MCF 10A (cell line): Measurements from ENCODE around the gene CROCC2. TPM values are rescaled to one million over a fixed set of nuclear protein-coding genes. Genes with fewer than 3 reads are reported as not detected.
A peak's percentile ranks its signal among the peaks of the same experiment; 100 is the strongest.

Source experiments
- BruUV-seq: library from RNA; stranded (reverse); fragments of 400-500 nt; replicated peaks from 2 replicates; lab custom pipeline; 2021; lab: Mats Ljungman, UMichigan
- CTCF ChIA-PET: fragments of 300-600 bp; sonication (Branson Sonifier 250); formaldehyde crosslinking; extraction: SDS; loops from one replicate; lab custom pipeline; 2021; ENCODE audit warnings: antibody characterized with exemption, inconsistent platforms; lab: Yijun Ruan, JAX
- POLR2A ChIA-PET: fragments of 300-600, 350-650 bp; sonication (Branson Sonifier 250); formaldehyde crosslinking; extraction: SDS; loops from one replicate; lab custom pipeline; 2020; ENCODE audit warnings: antibody characterized with exemption, inconsistent platforms; lab: Yijun Ruan, JAX
- DNase-seq: peaks from one replicate; pipeline ENCODE4 v3.0.0-alpha.2; 2018; ENCODE audit not compliant: unreplicated experiment
- H3K27ac Mint-ChIP-seq: one replicate; pipeline ENCODE4 v1.8.0; 2022; ENCODE audit warnings: mild to moderate bottlenecking, low read depth, mixed read lengths; ENCODE audit not compliant: unreplicated experiment
- H3K27me3 Mint-ChIP-seq: one replicate; pipeline ENCODE4 v1.8.0; 2022; ENCODE audit warnings: mixed read lengths; ENCODE audit not compliant: insufficient read depth, unreplicated experiment
- H3K36me3 Mint-ChIP-seq: one replicate; pipeline ENCODE4 v1.8.0; 2022; ENCODE audit warnings: mild to moderate bottlenecking, moderate library complexity, mixed read lengths; ENCODE audit not compliant: insufficient read depth, unreplicated experiment
- H3K4me1 Mint-ChIP-seq: one replicate; pipeline ENCODE4 v1.8.0; 2022; ENCODE audit warnings: mixed read lengths; ENCODE audit not compliant: insufficient read depth, unreplicated experiment
- H3K4me3 Mint-ChIP-seq: one replicate; pipeline ENCODE4 v1.8.0; 2022; ENCODE audit warnings: mild to moderate bottlenecking, moderate library complexity, mixed read lengths; ENCODE audit not compliant: unreplicated experiment
- H3K9me3 Mint-ChIP-seq: one replicate; pipeline ENCODE4 v1.8.0; 2022; ENCODE audit warnings: mixed read lengths; ENCODE audit not compliant: unreplicated experiment
- intact Hi-C: fragments of 100-400 bp; cut with micrococcal nuclease; formaldehyde crosslinking; loops from 2 replicates; pipeline ENCODE4 v1.14.1; 2022
- total RNA-seq: library from RNA; stranded (reverse); gene quantifications from 2 replicates; pipeline ENCODE4 v1.2.3, GENCODE V29; 2022
- TF ChIP-seq, protein P1 (sequence below): fragments of 200-600 bp; IDR thresholded peaks from one replicate; pipeline ENCODE4 v1.8.0; 2022; ENCODE audit warnings: antibody characterized with exemption, mild to moderate bottlenecking; ENCODE audit not compliant: unreplicated experiment

CROCC2 gene
- total RNA-seq, 1 experiment from 2014 or later = not detected

DNA sequence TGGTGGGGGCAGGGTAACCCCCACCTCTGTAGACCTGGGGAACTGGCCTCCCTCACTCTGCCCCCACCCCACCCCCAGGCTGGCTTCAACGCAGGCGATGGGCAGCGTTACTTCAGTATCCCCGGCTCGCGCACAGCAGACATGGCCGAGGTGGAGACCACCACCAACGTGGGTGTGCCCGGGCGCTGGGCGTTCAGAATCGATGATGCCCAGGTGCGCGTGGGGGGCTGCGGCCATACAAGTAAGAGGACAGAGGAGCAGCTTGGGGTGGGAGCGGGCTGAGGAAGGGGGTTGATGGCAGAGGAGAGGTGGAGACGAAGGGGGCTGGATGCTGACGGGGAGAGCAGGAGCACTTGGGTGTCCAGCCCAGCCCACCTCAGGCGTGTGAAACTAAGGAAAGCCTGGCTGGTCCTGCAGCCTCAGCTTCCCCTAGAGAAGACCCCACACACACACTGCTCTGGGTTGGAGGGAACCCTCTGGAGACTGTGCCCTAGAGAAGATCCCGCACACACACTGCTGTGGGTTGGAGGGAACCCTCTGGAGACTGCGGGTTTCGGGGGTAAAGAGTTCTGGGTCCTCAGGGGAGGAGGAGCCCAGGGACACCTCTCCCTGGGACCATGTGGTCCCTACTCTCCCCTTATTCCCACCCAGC is 128.5 kb downstream of the CROCC2 start:
- intact Hi-C loops = no loop called here
- no TSS peak for BruUV-seq
- Mint-ChIP-seq H3K27ac (no peak overlapping the region), H3K36me3 (peaks cover 18% of the 10 kb centered on the region), H3K4me3 (no peak overlapping the region), H3K9me3 (no peaks in the 10 kb centered on the region), H3K27me3 (no peaks in the 10 kb centered on the region), H3K4me1 (no peaks in the 10 kb centered on the region)
- CTCF ChIA-PET = no interaction called here
- TF ChIP-seq, protein P1, sequence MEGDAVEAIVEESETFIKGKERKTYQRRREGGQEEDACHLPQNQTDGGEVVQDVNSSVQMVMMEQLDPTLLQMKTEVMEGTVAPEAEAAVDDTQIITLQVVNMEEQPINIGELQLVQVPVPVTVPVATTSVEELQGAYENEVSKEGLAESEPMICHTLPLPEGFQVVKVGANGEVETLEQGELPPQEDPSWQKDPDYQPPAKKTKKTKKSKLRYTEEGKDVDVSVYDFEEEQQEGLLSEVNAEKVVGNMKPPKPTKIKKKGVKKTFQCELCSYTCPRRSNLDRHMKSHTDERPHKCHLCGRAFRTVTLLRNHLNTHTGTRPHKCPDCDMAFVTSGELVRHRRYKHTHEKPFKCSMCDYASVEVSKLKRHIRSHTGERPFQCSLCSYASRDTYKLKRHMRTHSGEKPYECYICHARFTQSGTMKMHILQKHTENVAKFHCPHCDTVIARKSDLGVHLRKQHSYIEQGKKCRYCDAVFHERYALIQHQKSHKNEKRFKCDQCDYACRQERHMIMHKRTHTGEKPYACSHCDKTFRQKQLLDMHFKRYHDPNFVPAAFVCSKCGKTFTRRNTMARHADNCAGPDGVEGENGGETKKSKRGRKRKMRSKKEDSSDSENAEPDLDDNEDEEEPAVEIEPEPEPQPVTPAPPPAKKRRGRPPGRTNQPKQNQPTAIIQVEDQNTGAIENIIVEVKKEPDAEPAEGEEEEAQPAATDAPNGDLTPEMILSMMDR = no peak
- no peak for DNase-seq
- POLR2A ChIA-PET = no interaction called here

DNA sequence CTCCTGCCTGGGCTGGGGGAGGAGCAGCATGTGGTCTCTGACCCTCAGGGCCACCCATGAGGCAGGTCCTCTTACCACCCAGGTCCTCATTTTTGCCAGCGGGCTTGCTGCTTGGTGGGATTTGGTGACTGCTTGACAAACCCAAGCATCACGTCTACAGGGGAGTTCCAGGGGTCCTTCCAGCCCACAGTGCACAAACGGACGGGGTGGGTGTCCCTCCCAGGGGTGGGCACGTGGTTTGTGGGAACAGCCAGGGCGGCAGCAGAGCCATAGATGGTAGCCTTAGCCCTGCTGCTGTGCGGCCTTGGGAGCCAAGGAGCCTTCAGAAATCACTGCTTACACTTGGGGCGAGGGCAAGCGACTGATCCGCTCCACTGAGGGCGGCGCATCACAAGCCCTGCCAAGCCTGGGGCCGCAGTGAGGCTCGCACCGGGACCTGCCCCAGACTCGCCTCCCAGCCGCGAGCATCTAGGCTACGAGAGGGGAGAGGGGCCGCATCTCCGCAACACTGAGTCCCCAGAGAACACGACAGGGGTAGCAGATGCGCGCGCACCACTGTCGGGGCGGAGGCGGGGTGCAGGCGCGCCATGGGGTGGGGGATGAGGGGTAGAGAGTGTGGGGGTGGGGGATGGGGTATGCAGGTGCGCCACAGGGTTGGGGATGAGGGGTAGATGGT is 129.1 kb downstream of the CROCC2 start:
- intact Hi-C loops = no loop called here
- no TSS peak for BruUV-seq
- Mint-ChIP-seq H3K36me3 (peaks cover 18% of the 10 kb centered on the region), H3K4me3 (no peak overlapping the region), H3K27ac (no peak overlapping the region), H3K27me3 (no peaks in the 10 kb centered on the region), H3K9me3 (no peaks in the 10 kb centered on the region), H3K4me1 (no peaks in the 10 kb centered on the region)
- TF ChIP-seq, protein P1 = no peak
- DNase-seq = no peak
- CTCF ChIA-PET = no interaction called here
- POLR2A ChIA-PET = no interaction called here

DNA sequence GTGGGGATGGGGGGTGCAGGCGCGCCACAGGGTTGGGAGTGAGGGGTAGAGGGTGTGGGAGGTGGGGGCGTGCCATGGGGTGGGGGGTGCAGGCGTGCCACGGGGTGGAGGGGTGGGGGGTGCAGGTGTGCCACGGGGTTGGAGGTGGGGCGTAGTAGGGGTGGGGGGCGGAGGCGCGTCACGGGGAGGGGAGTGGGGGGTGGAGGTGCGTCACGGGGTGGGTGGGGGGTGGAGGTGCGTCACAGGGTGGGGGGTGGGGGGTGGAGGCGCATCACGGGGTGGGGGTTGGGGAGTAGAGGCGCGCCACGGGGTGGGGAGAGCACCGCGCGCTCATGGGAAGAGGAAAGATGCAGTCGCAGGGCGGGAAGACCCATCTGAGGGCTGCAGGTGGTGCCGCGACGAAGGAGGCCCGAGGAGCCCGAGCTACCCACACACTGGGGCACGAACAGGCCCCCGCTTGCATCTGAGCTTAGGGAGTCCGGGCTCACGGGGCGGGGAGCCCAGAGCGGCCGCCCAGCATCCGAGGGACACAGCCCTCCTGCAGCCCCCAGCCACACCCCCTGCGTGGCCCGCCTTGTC is 129.8 kb downstream of the CROCC2 start:
- Mint-ChIP-seq H3K27ac (no peak overlapping the region), H3K36me3 (peaks cover 18% of the 10 kb centered on the region), H3K4me3 (no peak overlapping the region), H3K4me1 (no peaks in the 10 kb centered on the region), H3K27me3 (no peaks in the 10 kb centered on the region), H3K9me3 (no peaks in the 10 kb centered on the region)
- ChIA-PET CTCF (no interaction called here), POLR2A (no interaction called here)
- no peak for DNase-seq
- BruUV-seq = no TSS peak
- TF ChIP-seq, protein P1 = no peak
- intact Hi-C loops = no loop called here

DNA sequence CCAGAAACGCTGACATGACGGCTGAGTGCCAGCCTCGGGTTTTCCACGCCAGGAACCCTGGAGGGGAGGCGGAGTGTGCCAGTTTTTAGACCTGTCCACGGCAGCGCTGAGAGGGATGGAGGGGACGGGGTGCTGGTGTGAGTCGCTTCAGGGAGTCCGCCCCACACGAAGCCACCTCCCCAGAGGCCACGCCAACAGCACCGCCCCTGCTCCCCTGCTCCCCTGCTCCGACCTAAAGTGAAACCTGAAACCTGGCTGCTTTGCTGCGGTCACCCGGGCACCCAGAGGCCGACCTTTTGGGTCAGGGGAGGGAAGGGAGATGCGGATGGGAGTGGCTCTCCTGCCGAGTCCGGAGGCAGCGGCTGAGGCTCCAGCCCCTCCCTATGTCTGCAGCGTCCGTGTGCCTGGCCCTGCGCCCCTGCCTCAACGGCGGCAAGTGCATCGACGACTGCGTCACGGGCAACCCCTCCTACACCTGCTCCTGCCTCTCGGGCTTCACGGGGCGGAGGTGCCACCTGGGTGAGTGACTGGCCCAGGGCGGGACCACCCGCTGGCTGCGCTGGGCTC is 130.3 kb downstream of the CROCC2 start:
- TF ChIP-seq, protein P1 = no peak
- H3K9me3 Mint-ChIP-seq = no peaks in the 10 kb centered on the region
- intact Hi-C loops = no loop called here
- H3K4me1 Mint-ChIP-seq = no peaks in the 10 kb centered on the region
- H3K27me3 Mint-ChIP-seq = no peaks in the 10 kb centered on the region
- DNase-seq = peak; percentile 50
- no peak overlapping the region for H3K27ac Mint-ChIP-seq
- CTCF ChIA-PET = no interaction called here
- no peak overlapping the region for H3K4me3 Mint-ChIP-seq
- H3K36me3 Mint-ChIP-seq = peaks cover 12% of the 10 kb centered on the region
- no TSS peak for BruUV-seq
- POLR2A ChIA-PET = no interaction called here
